A549 (cell line): ENCODE data around the gene PLEKHH2. TPM values are rescaled to one million over a fixed set of nuclear protein-coding genes. Genes with fewer than 3 reads are reported as not detected.

Experiments
- ATAC-seq, 2 experiments: fragments of 200-7000 bp in 1 of 2; fragments of >200 bp in 1 of 2; cut with Nextera tagmentation in 1 of 2; cut with Tn5 transposase in 1 of 2; 3 replicates each; pipeline versions ENCODE4 v1.8.0 to v1.9.1; 2018 to 2020; ENCODE audit warnings: mild to moderate bottlenecking in 1 of 2, moderate library complexity in 1 of 2
- CTCF ChIA-PET: fragments of 300-600 bp; sonication (Branson Sonifier 250); formaldehyde crosslinking; extraction: SDS; loops from one replicate; lab custom pipeline; 2021; ENCODE audit warnings: antibody characterized with exemption, inconsistent platforms; lab: Yijun Ruan, JAX
- POLR2A ChIA-PET: fragments of 350-600 bp; formaldehyde crosslinking; extraction: SDS; loops from one replicate; lab custom pipeline; 2021; ENCODE audit warnings: antibody characterized with exemption, inconsistent platforms; lab: Yijun Ruan, JAX
- DNase-seq, 2 experiments: peaks; one replicate each; pipeline versions ENCODE4 v3.0.0 to v3.0.0-alpha.2; 2011 to 2016; ENCODE audit warnings: low read depth in 1 of 2, low spot score in 1 of 2
- FAIRE-seq: peaks from 2 replicates; lab custom pipeline; 2011; peaks lifted over from hg19 to GRCh38; lab: Jason Lieb, UNC
- H3K27ac ChIP-seq, 2 experiments: fragments of >200 bp; sonication (Bioruptor Twin); formaldehyde crosslinking; 3 replicates each; pipeline ENCODE4 v1.5.1; 2016 to 2017
- H3K4me1 ChIP-seq: fragments of >200 bp; sonication (Bioruptor Twin); formaldehyde crosslinking; 3 replicates; pipeline ENCODE4 v1.6.1; 2016
- H3K4me2 ChIP-seq: fragments of >200 bp; sonication (Bioruptor Twin); formaldehyde crosslinking; 3 replicates; pipeline ENCODE4 v1.6.1; 2016
- H3K4me3 ChIP-seq: fragments of >200 bp; sonication (Bioruptor Twin); formaldehyde crosslinking; 3 replicates; pipeline ENCODE4 v1.5.1; 2016
- H3K9me3 ChIP-seq: fragments of >200 bp; sonication (Bioruptor Twin); formaldehyde crosslinking; 3 replicates; pipeline ENCODE4 v1.6.1; 2016
- BHLHE40 ChIP-seq: IDR thresholded peaks from 2 replicates; pipeline ENCODE4 v1.6.1; 2012; ENCODE audit warnings: low read depth, low read length, inconsistent platforms
- CBX2 ChIP-seq: fragments of 200-600 bp; sonication (generic); IDR thresholded peaks from 2 replicates; pipeline ENCODE4 v1.6.1; 2016; ENCODE audit warnings: low read depth, mild to moderate bottlenecking, borderline replicate concordance
- CTCF ChIP-seq: fragments of >200 bp; sonication (Bioruptor Twin); formaldehyde crosslinking; IDR thresholded peaks from 3 replicates; pipeline ENCODE4 v1.5.1; 2016
- ESRRA ChIP-seq: fragments of 150-350 bp; IDR thresholded peaks from 2 replicates; pipeline ENCODE4 v1.6.1; 2014; ENCODE audit warnings: mild to moderate bottlenecking, low read length, borderline replicate concordance
- FOSL2 ChIP-seq, 2 experiments: fragments of 450-650 bp in 1 of 2; fragments of >200 bp in 1 of 2; sonication (Bioruptor Twin) in 1 of 2; formaldehyde crosslinking; IDR thresholded peaks; 2 replicates each; pipeline versions ENCODE4 v1.5.0 to v1.6.1; 2016 to 2020; ENCODE audit warnings: mild to moderate bottlenecking in 1 of 2, moderate library complexity in 1 of 2
- FOXS1 ChIP-seq: fragments of 250-450 bp; sonication (Bioruptor Pico); IDR thresholded peaks from 2 replicates; pipeline ENCODE4 v1.5.0; 2020; ENCODE audit warnings: mild to moderate bottlenecking, moderate library complexity
- HEYL ChIP-seq: fragments of 250-450 bp; sonication (Bioruptor Pico); IDR thresholded peaks from 2 replicates; pipeline ENCODE4 v1.8.0; 2021; ENCODE audit warnings: mild to moderate bottlenecking, moderate library complexity
- JUN ChIP-seq, 2 experiments: fragments of >200 bp; sonication (Bioruptor Twin); formaldehyde crosslinking; IDR thresholded peaks; 2 replicates in 1 of 2; 3 replicates in 1 of 2; pipeline ENCODE4 v1.6.1; 2016 to 2017
- KDM5A ChIP-seq: fragments of 200-600 bp; sonication (generic); IDR thresholded peaks from 2 replicates; pipeline ENCODE4 v1.6.1; 2016; ENCODE audit warnings: antibody characterized with exemption, mild to moderate bottlenecking
- MAFK ChIP-seq: fragments of 450-650 bp; IDR thresholded peaks from 2 replicates; pipeline ENCODE4 v1.6.1; 2014; ENCODE audit not compliant: partially characterized antibody
- MAX ChIP-seq: IDR thresholded peaks from 2 replicates; pipeline ENCODE4 v1.6.1; 2012
- NR3C1 ChIP-seq: fragments of >200 bp; sonication (Bioruptor Twin); formaldehyde crosslinking; IDR thresholded peaks from 3 replicates; pipeline ENCODE4 v1.6.1; 2017
- PBX3 ChIP-seq: IDR thresholded peaks from 2 replicates; pipeline ENCODE4 v1.6.1; 2012
- PHF8 ChIP-seq: fragments of 200-600 bp; sonication (generic); IDR thresholded peaks from 2 replicates; pipeline ENCODE4 v1.6.1; 2016; ENCODE audit warnings: low read depth, mild to moderate bottlenecking, antibody characterized with exemption, moderate library complexity, borderline replicate concordance
- RFX5 ChIP-seq: fragments of 450-650 bp; IDR thresholded peaks from 2 replicates; pipeline ENCODE4 v1.7.1; 2014; ENCODE audit warnings: antibody characterized with exemption, mild to moderate bottlenecking, moderate library complexity
- RNF2 ChIP-seq: fragments of 200-600 bp; sonication (generic); IDR thresholded peaks from 2 replicates; pipeline ENCODE4 v1.6.1; 2016; ENCODE audit warnings: low read depth, mild to moderate bottlenecking, antibody characterized with exemption, moderate library complexity, borderline replicate concordance
- TP53 ChIP-seq: fragments of 250-450 bp; sonication (Bioruptor Pico); IDR thresholded peaks from 2 replicates; pipeline ENCODE4 v1.5.0; 2021; ENCODE audit warnings: mild to moderate bottlenecking, moderate library complexity
- ZNF302 ChIP-seq: fragments of 250-450 bp; sonication (Bioruptor Pico); IDR thresholded peaks from 2 replicates; pipeline ENCODE4 v1.9.0; 2021; ENCODE audit warnings: inconsistent platforms, mild to moderate bottlenecking, moderate library complexity
- WGBS: methylation state at CpG from one replicate; pipeline ENCODE4 v1.1.6; 2017; ENCODE audit errors: missing lambda C conversion rate; 5-methylcytosine and 5-hydroxymethylcytosine counted together
- polyA plus RNA-seq, 4 experiments: library from polyadenylated mRNA; depleted of rRNA in 3 of 4; stranded (reverse); fragments of >200 nt; fragmentation: RNase III in 1 of 4; extraction: RNeasy Plus Mini Kit Qiagen cat#74134 plus additional on column Dnase treatment in 1 of 4; gene quantifications; 2 replicates in 3 of 4; 3 replicates in 1 of 4; pipeline ENCODE4 v1.2.3, GENCODE V29; 2011 to 2017
- TF ChIP-seq, protein P1 (sequence below): fragments of 250-450 bp; sonication (Bioruptor Pico); IDR thresholded peaks from 2 replicates; pipeline ENCODE4 v1.5.0; 2020; ENCODE audit warnings: low read depth, mild to moderate bottlenecking, moderate library complexity
- TF ChIP-seq, protein P2 (sequence below): fragments of 150-350 bp; IDR thresholded peaks from 2 replicates; pipeline ENCODE4 v1.6.1; 2014; ENCODE audit warnings: low read depth, mild to moderate bottlenecking, low read length
- TF ChIP-seq, protein P3 (sequence below): fragments of 250-450 bp; sonication (Bioruptor Pico); IDR thresholded peaks from 2 replicates; pipeline ENCODE4 v1.5.0; 2021; ENCODE audit warnings: mild to moderate bottlenecking, moderate library complexity, borderline replicate concordance

PLEKHH2 gene
- polyA plus RNA-seq, 2 of the 4 experiments (the other 2 are of a cell fraction) = 0.92 to 14.9 TPM

GRCh38 chr2:43751476-43751990 is 114.5 kb downstream of the PLEKHH2 start:
- 92% methylated on average over 5 of the region's 5 CpGs for WGBS
- ChIA-PET POLR2A (no interaction called here), CTCF (interaction anchor here (0.6 to 1.1 kb wide), 3 partner anchors 14 to 591 kb away, joined by 3 to 5 read pairs (median 3); no protein-coding TSS in a partner anchor)
- Histone ChIP-seq H3K4me1 (no peaks in the 10 kb centered on the region), H3K9me3 (no peaks in the 10 kb centered on the region)
- no peak for DNase-seq
- TF ChIP-seq ESRRA (no peak), HEYL (CRISPR knock-in tag) (no peak), FOXS1 (CRISPR knock-in tag) (no peak), CBX2 (no peak)
- TF ChIP-seq, all 56 proteins: peak for 0
- H3K27ac ChIP-seq = no peak overlapping the region
- ATAC-seq (no peak), FAIRE-seq (no peak)
- no peak overlapping the region for H3K4me2 ChIP-seq
- H3K4me3 ChIP-seq = no peak overlapping the region

DNA sequence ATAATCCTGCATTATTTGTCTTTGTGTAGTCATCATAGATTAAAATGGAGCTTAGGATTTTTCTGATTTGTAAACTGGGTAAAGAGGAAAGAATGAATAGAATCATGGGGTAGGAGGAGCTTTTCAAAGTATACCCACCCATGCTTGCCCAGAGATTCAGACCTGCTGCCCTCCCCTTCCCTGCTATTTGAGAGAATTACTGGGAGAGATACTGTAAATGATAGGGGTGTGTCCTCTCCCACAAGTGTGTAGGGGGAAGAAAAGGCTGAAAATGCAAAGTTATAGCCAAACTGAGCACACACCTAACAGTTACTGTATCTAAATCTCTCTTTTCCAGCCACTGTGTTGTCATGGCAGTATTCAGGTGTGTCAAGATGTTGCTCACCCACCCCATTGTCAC is 115.2 kb downstream of the PLEKHH2 start:
- DNase-seq (no peak), ATAC-seq (no peak), FAIRE-seq (no peak)
- Histone ChIP-seq H3K4me1 (no peaks in the 10 kb centered on the region), H3K9me3 (no peaks in the 10 kb centered on the region), H3K4me3 (no peak overlapping the region), H3K4me2 (no peak overlapping the region), H3K27ac (no peak overlapping the region)
- CTCF ChIA-PET = interaction anchor here (1.1 kb wide), 1 partner anchor 15 kb away, joined by 5 read pairs; no protein-coding TSS in a partner anchor
- no peak for TF ChIP-seq MAX
- no peak for TF ChIP-seq PBX3
- TF ChIP-seq PHF8 = no peak
- no peak for TF ChIP-seq NR3C1
- no peak for TF ChIP-seq MAFK
- no peak for TF ChIP-seq TP53 (CRISPR knock-in tag)
- TF ChIP-seq, protein P1, sequence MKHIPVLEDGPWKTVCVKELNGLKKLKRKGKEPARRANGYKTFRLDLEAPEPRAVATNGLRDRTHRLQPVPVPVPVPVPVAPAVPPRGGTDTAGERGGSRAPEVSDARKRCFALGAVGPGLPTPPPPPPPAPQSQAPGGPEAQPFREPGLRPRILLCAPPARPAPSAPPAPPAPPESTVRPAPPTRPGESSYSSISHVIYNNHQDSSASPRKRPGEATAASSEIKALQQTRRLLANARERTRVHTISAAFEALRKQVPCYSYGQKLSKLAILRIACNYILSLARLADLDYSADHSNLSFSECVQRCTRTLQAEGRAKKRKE (CRISPR knock-in tag) = no peak
- no peak for TF ChIP-seq ZNF302
- no peak for TF ChIP-seq BHLHE40
- TF ChIP-seq HEYL (CRISPR knock-in tag) = no peak
- POLR2A ChIA-PET = no interaction called here

DNA sequence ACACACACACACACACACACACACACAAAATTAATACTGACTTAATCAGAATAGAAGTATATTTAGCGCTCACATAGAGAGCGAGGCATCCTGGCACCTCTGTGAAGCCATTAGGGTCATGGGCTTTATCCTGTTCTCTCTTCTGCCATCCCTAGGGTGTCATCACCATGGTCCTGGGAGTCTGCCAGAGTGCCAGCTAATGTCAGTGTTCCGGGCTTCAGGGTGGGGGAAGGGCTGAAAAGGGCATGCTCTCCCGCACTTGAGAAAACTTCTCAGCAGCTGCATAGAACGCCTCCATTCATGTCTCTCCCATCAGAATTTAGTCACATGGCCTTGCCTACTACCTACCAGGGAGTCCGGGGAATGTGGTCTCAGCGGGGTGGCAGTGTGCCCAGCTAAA is 117.1 kb downstream of the PLEKHH2 start:
- Histone ChIP-seq H3K27ac (no peak overlapping the region), H3K4me2 (no peak overlapping the region), H3K4me3 (no peak overlapping the region), H3K9me3 (no peaks in the 10 kb centered on the region), H3K4me1 (peaks cover 10% of the 10 kb centered on the region)
- ChIA-PET POLR2A (interaction anchor here (1.2 kb wide), 1 partner anchor 20 kb away, joined by 3 read pairs; the partner anchor contains the start of gene DYNC2LI1), CTCF (interaction anchor here (0.9 to 1.4 kb wide), 2 partner anchors 10 to 127 kb away, joined by 3 read pairs; no protein-coding TSS in a partner anchor)
- ATAC-seq = no peak
- WGBS = 84% methylated on average over 7 of the region's 7 CpGs
- FAIRE-seq = no peak
- no peak for DNase-seq
- TF ChIP-seq, protein P2, sequence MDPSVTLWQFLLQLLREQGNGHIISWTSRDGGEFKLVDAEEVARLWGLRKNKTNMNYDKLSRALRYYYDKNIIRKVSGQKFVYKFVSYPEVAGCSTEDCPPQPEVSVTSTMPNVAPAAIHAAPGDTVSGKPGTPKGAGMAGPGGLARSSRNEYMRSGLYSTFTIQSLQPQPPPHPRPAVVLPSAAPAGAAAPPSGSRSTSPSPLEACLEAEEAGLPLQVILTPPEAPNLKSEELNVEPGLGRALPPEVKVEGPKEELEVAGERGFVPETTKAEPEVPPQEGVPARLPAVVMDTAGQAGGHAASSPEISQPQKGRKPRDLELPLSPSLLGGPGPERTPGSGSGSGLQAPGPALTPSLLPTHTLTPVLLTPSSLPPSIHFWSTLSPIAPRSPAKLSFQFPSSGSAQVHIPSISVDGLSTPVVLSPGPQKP = no peak
- no peak for TF ChIP-seq KDM5A

DNA sequence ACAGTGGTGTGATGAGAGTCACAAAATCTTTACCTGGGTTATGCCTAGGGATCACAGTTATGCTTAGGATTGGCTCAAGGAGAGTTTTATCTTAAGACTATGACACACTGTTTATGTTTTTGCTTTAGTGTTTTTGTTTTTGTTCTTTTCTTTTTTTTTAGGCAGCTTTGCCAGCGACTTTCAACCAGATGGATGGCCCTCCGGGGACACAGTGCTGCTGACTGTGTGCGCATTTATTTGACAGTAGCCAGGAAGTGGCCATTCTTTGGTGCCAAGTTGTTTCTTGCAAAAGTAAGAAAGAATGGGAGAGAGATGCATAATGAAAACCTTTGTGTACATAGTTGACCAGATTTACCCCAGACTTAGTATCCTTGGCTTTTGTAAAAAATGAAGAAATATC is 121.7 kb downstream of the PLEKHH2 start:
- FAIRE-seq = no peak
- peak in 1 of 2 experiments; percentile 19 for DNase-seq
- H3K9me3 ChIP-seq = no peaks in the 10 kb centered on the region
- ChIA-PET POLR2A (interaction anchor here (1.0 kb wide), 1 partner anchor 115 kb away, joined by 3 read pairs; no protein-coding TSS in a partner anchor), CTCF (interaction anchor here (1.1 kb wide), 1 partner anchor 9 kb away, joined by 4 read pairs; no protein-coding TSS in a partner anchor)
- H3K27ac ChIP-seq = peak overlapping the region; percentile 35 to 65; a peak in 4 of 6 replicates
- peaks cover 32% of the 10 kb centered on the region for H3K4me1 ChIP-seq
- no peak overlapping the region for H3K4me3 ChIP-seq
- peak in 1 of 2 experiments; percentile 44; a peak in 3 of 6 replicates for ATAC-seq
- WGBS = 53% methylated on average over 3 of the region's 3 CpGs
- H3K4me2 ChIP-seq = peak overlapping the region; percentile 55
- TF ChIP-seq JUN (IDR thresholded peaks at IDR 0.05) (no peak), KDM5A (no peak), RNF2 (no peak), FOSL2 (IDR thresholded peaks at IDR 0.05) (no peak), FOSL2 (CRISPR knock-in tag; IDR thresholded peaks at IDR 0.05) (no peak), CTCF (no peak), RFX5 (no peak)
- TF ChIP-seq, protein P3, sequence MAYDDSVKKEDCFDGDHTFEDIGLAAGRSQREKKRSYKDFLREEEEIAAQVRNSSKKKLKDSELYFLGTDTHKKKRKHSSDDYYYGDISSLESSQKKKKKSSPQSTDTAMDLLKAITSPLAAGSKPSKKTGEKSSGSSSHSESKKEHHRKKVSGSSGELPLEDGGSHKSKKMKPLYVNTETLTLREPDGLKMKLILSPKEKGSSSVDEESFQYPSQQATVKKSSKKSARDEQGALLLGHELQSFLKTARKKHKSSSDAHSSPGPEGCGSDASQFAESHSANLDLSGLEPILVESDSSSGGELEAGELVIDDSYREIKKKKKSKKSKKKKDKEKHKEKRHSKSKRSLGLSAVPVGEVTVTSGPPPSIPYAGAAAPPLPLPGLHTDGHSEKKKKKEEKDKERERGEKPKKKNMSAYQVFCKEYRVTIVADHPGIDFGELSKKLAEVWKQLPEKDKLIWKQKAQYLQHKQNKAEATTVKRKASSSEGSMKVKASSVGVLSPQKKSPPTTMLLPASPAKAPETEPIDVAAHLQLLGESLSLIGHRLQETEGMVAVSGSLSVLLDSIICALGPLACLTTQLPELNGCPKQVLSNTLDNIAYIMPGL (CRISPR knock-in tag) = no peak
- TF ChIP-seq, protein P1 (CRISPR knock-in tag) = no peak
